Endometrial microvascular endothelial cells (primary cell): ENCODE measurements around the gene ATP2B1. TPM values are rescaled to one million over a fixed set of nuclear protein-coding genes. Genes with fewer than 3 reads are reported as not detected.
"Not testable (repeated sequence)": the region's sequence is repeated elsewhere in the genome, so short reads cannot be mapped to it uniquely, and the experiment has no call there.

Experiments
- in situ Hi-C: cut with HindIII; loops from 2 replicates; pipeline ENCODE4 v1.10.0; 2017; ENCODE audit warnings: low sequenced_read_pairs, low pct_unique_long_range_greater_than_20kb; ENCODE audit errors: inconsistent ontology term
- total RNA-seq: library from RNA; depleted of rRNA; stranded (reverse); fragments of >200 nt; gene quantifications from one replicate; pipeline ENCODE4 v1.2.3, GENCODE V29; 2015; ENCODE audit errors: inconsistent ontology term

The ATP2B1 gene
- total RNA-seq, result 60.2 TPM

DNA sequence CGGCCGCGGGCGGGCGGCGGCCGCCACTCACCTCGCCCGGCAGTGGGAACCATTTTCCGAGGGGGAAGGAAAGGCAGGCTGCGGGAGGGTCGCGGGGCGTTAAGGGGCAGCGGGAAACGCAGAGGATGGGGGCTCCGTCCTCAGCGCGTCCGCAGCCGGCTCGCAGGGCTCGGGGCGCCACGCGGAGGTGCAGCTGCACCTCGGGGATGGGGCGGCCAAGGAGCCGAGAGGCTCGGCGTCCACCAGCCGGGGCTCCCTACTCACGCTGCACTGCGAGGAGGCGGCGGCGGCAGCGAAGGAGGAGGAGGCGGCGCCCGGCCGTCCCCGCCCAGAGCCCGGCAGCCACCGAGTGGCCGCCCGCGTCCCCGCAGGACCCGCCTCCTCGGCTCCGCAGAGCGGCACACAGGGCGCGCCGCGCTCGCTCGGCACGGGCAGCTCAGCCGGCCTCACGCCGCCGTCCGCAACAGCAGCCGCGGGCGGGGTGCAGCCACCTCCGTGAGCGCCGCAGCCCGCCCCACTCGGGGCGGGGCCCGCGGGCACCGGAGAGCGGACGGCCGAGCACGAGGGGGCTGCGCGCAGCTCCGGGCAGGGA is at the start of gene ATP2B1:
TSS of gene ATP2B1 (minus strand) at position 274 of the 592 bp plus-strand sequence. CDS start 52,952 bp downstream, outside the sequence.
- in situ Hi-C loops, result no loop called here

DNA sequence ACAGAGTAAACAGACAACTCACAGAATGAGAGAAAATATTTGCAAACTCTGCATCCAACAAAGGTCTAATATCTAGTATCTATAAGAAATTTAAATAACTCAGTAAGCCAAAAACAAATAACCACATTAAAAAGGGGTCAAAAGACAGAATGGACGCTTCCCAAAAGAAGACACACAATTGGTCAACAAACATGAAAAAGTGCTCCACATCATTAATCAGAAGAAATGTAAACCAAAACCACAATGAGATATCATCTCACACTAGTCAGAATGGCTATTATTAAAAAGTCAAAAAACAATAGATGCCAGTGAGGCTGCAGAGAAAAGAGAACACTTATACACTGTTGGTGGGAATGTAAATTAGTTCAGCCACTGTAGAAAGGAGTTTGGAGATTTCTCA is 49.3 kb upstream of the ATP2B1 start:
- in situ Hi-C loops, result not testable (repeated sequence)

DNA sequence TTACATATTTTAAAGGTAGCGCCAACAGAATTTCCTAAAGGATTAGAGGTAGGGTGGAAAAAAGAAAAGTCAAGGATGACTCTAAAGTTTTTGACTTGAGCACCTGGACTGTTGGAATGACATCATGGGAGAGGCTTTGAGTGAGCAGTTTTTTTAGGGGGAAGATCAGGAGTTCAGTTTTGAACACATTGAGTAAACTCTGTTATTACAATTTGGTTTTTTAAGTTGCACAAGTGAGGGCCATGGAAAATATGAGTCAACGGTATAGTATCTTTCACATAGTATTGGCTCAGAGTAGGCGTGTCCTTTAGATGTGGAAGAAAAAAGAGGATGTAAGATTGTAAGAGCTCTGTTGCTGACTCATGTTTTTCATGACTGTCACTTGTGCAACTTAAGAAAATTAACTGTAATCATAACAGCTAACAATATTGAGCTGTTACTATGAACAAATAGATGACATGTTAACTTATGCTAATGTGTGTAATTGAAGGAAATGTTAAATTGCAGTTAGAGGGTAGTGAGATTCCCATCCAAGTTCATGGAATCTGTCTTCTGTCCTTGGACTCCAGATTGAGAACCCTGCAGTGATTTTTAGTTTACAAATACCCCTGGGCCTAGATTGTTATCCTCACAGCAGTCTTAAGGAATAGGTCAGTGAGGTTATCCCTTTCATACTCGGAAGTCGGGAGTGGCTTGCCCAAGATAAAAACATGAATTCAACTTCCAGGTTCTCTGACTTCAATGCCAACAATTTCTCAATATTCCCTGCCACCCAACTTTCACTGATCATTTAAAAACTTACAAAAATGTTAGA is 48.2 kb upstream of the ATP2B1 start:
- in situ Hi-C loops, result no loop called here

DNA sequence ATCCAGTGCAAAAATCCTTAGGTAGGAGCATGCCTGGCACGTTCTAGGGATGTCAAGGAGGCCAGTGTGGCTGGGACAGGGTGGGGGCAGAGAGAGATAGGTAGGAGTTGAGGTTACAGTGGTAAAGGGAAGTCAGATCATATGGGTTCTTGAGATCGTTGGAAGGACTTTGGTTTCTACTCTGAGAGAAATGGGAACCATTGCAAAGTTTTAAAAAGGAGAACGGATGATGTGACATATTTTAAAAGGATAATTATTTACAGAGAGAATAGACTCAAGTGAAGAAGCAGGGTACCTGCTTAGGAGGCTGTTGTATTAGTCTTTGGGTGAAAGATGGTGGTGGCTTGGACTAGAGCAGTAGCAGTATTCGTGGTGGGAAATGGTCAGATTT is 47.6 kb upstream of the ATP2B1 start:
- in situ Hi-C loops, result no loop called here

DNA sequence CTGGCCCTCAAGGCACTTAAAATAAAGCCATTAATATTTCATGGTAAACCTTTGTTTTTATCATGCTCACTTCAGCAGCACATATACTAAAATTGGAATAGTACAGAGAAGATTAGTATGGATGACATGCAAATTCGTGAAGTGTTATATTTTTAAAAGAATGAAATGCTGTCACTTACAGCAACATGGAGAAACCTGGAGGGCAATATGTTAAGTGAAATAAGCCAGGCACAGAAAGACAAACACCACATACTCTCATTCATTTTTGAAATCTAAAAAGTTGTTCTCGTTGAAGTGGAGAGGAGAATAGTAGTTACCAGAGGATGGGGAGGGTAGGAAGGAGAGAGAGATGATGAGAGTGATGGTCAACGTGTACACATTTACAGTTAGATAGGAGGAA is 45.4 kb upstream of the ATP2B1 start:
- in situ Hi-C loops, result no loop called here

DNA sequence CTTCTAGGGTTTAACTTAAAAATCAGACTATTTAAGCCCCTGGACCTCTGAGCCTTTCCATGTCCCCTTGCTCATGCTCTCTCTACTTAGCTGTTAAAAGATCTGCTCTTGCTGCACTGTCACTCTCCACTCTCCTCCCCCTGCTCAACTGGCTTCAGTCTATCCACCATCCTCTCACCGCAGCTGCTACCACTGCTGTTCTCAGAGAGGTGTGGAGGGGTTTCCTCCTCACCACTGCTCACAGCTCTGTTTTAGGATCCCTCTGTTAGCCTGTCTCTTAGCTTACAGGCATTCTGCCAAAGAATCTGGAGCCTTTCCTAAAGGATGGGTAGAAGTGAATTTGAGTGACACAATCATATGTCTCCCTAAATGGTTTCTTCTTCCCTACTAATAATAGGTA is 43.7 kb upstream of the ATP2B1 start:
- in situ Hi-C loops, result no loop called here

DNA sequence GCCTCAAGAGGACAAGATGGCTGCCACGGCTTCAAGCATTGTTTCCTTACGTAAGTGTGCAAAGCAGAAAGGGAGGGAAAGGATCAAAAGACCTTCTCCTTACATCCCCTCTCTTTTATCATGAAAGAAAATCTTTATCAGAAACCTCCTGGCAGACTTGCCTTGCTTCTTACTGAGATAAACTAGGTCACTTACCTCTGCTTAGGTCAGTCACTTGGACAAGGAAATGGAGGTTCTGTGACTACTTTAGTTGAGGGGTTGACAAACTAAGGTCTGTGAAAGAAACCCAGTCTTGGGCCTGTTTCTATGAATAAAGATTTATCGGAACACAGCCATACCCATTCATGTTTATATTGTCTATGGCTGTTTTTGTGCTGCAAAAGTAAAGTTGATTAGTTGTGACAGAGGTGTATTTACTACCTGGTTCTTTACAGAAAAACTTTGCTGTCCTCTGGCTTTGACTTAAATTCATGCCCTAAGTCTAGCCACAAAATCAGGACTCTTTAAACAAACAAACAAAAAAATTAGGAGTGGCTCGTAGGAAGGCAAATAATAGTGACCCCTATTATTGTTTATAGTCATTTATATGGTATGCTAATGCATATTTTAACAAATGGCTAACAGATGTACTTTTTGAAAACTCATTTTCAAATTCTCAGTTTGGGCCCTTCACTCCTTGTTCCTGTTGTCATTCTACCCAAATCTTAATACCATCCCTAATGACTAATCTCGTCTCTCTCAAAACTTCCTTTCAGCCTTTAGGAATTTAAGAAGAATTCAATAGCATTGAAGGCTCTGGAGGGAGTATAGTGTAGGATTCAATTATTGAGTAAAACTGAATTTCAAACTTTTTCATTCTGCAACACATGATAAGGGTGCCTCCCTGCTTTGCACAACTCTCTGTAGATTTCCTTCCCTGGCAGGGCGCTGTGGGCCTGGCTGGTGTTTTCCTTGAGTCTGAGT is 42.0 kb upstream of the ATP2B1 start:
- in situ Hi-C loops, result no loop called here

DNA sequence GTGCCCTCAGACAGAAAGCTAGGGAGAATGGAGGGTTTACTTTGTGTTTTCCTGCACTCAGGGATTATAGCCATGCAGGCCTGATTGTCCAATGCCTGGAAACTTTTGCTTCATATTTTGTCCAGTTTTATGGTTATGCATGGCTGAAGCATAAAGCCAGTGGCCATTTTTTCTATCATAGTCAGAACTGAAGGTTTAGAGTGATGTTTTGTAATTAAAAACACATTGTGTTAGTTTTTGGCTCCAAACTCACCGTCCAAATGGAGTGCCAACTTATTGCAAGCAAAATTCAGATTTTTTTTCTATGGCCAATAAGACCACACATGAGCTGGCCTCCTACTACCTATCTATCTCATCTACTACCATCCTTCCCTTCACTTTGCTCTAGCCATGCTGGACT is 40.2 kb upstream of the ATP2B1 start:
- in situ Hi-C loops, result no loop called here

DNA sequence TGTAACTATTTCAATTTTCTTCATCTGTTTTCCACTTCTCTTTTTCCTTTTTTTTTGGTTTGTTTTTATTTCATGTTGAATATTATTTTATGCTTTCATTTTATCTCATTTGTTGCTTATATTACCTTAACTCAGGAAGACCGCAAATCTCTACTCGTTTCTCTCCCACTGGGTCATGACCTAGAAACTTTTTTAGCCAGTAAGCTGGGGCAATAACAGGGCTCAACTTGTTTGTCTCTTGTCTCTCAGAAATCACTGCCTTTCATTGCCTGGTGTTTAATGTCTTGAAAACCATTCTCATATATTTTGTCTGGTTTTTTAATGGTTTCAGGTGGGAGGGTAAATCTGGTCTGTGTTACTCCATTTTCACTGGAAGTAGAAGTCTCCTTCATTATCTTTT is 36.6 kb upstream of the ATP2B1 start:
- in situ Hi-C loops, result no loop called here

DNA sequence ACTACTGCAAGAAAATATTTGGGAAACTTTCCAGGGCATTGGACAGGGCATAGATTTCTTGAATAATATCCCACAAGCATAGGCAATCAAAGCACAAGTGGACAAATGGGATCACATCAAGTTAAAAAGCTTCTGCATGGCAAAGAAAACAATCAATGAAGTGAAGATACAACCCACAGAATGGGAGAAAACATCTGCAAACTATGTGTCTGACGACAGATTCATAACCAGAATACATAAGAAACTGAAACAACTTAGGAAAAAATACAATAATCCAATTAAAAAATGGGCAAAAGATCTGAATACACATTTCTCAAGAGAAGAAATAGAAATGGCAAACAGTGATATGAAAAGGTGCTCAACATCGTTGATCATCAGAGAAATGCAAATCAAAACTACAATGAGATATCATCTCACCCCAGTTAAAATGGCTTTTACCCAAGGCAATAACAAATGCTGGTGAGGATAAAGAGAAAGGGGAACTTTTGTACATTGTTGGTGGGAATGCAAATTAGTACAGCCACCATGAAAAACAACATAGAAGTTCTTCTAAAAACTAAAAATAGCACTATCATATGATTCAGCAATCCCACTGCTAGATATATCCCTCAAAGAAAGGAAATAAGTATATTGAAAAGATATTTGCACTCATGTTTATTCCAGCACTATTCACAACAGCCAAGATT is 33.8 kb upstream of the ATP2B1 start:
- in situ Hi-C loops, result no loop called here

DNA sequence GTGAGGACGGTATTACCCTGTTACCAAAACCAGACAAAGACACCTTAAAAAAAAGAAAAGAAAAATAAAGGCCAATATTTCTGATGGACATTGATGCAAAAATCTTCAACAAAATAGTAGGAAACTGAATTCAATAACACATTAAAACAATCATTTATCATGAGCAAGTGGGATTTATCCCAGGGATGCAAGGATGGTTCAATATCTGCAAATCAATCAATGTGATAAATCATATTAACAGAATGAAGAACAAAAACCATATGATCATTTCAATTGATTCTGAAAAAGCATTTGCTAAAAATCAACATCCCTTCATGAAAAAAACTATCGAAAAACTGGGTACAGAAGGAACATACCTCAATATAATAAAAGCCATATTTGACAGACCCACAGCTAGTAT is 32.3 kb upstream of the ATP2B1 start:
- in situ Hi-C loops, result no loop called here

DNA sequence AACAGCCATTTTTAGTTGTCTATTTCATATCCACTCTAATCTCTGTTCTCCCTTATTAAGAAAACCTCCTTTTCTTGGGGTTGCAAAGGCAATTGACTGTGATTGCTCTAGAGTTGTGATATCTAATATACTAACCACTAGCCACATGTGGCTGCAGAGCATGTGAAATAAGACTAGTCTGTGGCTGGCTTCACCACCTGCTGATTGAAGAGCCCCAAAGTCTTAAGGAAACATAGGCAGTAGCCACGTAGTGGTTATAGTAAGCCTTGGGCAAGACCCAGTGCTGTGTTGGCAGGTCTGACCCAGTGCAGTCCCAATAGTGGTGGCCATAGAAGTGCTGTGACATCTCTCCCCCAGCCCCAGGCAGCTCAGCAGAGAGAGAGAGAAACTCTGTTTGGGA is 28.4 kb upstream of the ATP2B1 start:
- in situ Hi-C loops, result no loop called here

DNA sequence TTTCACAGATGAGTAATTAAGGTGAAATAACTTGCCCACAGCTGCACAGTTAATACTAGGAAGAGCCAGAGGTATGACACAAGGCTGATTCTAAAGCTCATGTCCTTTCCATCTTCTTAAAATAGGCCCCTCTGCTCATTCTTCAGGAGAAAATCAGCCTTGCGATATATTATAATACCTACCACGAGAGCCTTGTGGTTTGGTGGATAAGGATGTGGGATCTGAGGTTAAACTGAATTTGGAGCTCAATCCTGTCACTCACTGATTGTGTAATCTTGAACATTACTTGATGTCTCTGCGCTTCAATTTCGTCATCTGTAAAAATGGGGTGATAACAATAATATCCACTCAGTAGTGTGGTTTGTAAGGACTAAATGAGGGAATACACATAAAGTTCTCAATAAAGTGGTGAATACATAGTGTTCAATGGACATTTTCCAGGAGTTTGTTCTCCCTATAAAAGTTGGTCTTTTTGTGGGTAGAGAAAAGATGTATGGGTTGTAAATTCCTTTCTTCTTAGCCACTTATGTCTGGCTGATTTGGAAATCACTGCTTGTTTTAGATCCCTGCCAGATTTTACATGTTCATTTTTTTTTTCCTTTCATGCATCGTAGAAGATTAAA is 25.1 kb upstream of the ATP2B1 start:
- in situ Hi-C loops, result no loop called here

DNA sequence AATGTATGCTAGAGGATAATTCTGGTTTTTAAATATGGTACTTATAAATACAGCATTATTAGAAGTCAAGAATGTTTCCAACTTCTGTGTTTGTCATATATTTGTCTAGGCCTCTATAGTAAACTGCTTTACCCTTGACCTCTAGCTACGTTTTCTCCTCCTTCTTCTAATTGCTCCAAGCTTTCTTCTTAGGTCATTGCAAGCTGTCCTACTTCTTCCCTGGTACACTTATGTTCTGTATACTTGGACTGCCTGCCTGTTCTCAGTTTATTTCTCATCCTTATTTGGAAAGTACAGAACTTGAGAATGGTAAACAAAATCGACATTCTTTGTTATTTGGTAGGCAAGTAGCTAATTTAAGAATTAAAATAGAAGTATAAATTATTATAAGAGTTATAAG is 23.9 kb upstream of the ATP2B1 start:
- in situ Hi-C loops, result no loop called here

DNA sequence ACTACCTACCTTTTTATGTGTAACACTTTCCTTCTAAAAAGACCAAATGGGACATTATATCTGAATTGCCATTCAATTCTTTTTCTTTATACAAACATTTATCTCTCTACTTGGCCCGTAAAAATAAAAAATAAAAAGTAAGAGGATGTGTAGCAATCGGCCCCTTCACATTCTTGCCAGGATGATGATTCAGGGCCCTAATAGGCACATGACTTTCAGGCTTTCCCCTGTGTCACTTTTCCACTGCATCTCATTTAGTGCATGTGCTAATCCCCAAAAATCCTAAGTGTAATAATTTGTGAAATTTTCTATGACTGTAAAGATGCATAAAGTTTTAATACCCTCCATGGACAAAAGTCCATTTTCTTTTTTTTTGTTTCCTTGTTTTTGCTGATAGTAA is 23.0 kb upstream of the ATP2B1 start:
- in situ Hi-C loops, result no loop called here

DNA sequence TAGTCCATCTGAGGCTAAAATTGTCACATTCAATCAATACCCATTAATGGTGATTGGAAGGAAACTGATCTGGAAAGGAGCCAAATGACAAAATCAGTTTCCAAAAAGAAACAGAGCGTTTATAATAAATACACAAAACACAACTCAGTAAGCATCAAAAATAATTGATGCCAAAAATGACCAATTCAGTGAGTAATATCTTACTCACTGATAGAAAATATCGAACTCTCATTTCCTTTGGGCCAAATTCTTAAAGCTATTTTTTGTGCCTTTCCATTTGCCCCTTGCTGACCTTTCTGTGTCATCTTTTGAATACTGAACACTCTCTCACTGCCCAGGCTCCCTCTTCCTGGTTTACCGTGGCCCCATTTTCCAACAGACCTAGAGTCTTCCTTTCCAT is 22.5 kb upstream of the ATP2B1 start:
- in situ Hi-C loops, result no loop called here

DNA sequence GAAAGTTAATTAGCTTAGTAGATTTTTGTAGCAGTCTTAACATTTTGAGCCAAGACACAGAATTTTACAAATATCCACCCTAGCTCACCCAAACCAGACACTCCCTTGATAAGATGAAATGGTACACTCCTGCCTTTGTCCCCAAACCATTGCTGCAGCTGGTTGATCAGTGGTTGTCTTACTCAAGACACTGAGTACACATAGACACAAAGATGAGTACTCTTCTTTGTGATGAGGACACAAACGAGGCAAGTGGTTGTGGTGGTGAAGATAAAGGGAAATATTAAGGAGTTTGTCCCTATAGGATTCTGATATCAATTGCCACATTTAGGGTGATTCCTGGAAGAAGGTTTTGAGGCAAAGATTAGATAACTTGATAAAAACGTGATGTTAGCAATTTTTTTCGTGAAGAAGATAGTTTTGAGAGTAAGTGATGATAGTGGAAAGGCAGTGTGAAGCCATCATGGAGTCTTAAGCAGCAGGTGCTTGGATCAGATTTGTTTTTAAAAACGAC is 21.4 kb upstream of the ATP2B1 start:
- in situ Hi-C loops, result no loop called here

DNA sequence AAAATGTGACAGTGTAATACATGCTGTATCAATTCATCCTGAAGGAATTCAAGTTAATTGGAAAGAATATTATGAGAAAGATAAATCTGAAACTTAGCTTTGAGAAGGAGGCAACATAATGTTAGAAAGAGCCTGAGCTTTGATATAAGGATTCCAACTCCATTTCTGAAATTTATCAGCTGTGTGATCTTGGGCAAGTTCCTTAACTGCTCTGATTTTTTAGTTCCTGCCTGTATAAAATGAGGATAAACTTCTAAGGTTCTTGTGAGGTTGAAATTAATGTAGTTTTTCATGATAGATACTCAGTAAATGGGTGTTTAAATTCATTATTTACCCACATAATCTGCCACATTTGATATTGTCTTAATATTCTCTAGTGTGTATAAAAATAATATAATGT is 14.6 kb upstream of the ATP2B1 start:
- in situ Hi-C loops, result no loop called here
